HepG2 (cell line): Measurements from ENCODE around the gene SSTR5. TPM values are rescaled to one million over a fixed set of nuclear protein-coding genes. Genes with fewer than 3 reads are reported as not detected.

Source experiments
- ATAC-seq: fragments of 200-7000 bp; cut with Tn5 transposase; 3 replicates; pipeline ENCODE4 v1.9.1; 2020; ENCODE audit warnings: mild to moderate bottlenecking, moderate library complexity
- BruUV-seq: library from RNA; stranded (reverse); fragments of 400-500 nt; replicated peaks from 2 replicates; lab custom pipeline; 2021; lab: Mats Ljungman, UMichigan
- CTCF ChIA-PET: fragments of 300-600 bp; formaldehyde crosslinking; extraction: SDS; loops from one replicate; lab custom pipeline; 2021; ENCODE audit warnings: low total read pairs, inconsistent platforms, low intra/inter-chr PET ratio; lab: Yijun Ruan, JAX
- POLR2A ChIA-PET: fragments of 350-600 bp; sonication (Branson Sonifier 250); formaldehyde crosslinking; loops from one replicate; lab custom pipeline; 2020; ENCODE audit warnings: antibody characterized with exemption, inconsistent platforms; lab: Yijun Ruan, JAX
- DNase-seq: peaks from one replicate; pipeline ENCODE4 v3.0.0-alpha.2; 2015; ENCODE audit warnings: low spot score
- FAIRE-seq: peaks from 3 replicates; lab custom pipeline; 2011; peaks lifted over from hg19 to GRCh38; lab: Jason Lieb, UNC
- H2AFZ ChIP-seq: one replicate; pipeline ENCODE4 v1.6.1; 2011; ENCODE audit warnings: low read length, inconsistent platforms
- H3K27ac ChIP-seq: fragments of 300-600 bp; 3 replicates; pipeline ENCODE4 v1.8.0; 2011; ENCODE audit warnings: mixed run types, mild to moderate bottlenecking, mixed read lengths, low read length, inconsistent platforms; ENCODE audit not compliant: insufficient read depth; ENCODE audit errors: extremely low read length
- H3K27me3 ChIP-seq, 2 experiments: fragments of 200-600 bp in 1 of 2; 2 replicates in 1 of 2; 3 replicates in 1 of 2; pipeline versions ENCODE4 v1.6.0 to v1.8.0; 2011; ENCODE audit warnings: low read length in 2 of 2, mild to moderate bottlenecking in 2 of 2, moderate library complexity in 2 of 2, inconsistent platforms in 1 of 2; ENCODE audit not compliant: insufficient read depth in 2 of 2, control insufficient read depth in 1 of 2
- H3K36me3 ChIP-seq, 2 experiments: fragments of 200-600 bp in 1 of 2; replicated peaks in 1 of 2; 2 replicates in 1 of 2; 3 replicates in 1 of 2; pipeline versions ENCODE4 v1.5.1 to v1.8.0; 2011; ENCODE audit warnings: low read length in 2 of 2, inconsistent platforms in 1 of 2; ENCODE audit not compliant: insufficient read depth in 2 of 2, control insufficient read depth in 1 of 2
- H3K4me1 ChIP-seq: 2 replicates; pipeline ENCODE4 v1.5.1; 2012; ENCODE audit warnings: low read length, inconsistent platforms; ENCODE audit not compliant: insufficient read depth
- H3K4me2 ChIP-seq: 2 replicates; pipeline ENCODE4 v1.6.0; 2011; ENCODE audit warnings: low read depth, low read length, inconsistent platforms
- H3K4me3 ChIP-seq, 3 experiments: fragments of 200-600 bp in 1 of 3; sonication (generic), shearing (Covaris generic) in 1 of 3; replicated peaks in 1 of 3; 2 replicates each; pipeline ENCODE4 v1.5.1; 2011 to 2016; ENCODE audit warnings: low read length in 3 of 3, inconsistent platforms in 2 of 3, low read depth in 2 of 3, mild to moderate bottlenecking in 2 of 3, control low read depth in 1 of 3, mixed read lengths in 1 of 3; ENCODE audit not compliant: insufficient read depth in 1 of 3
- H3K79me2 ChIP-seq: one replicate; pipeline ENCODE4 v1.6.1; 2011; ENCODE audit warnings: low read length, inconsistent platforms; ENCODE audit not compliant: insufficient read depth
- H3K9ac ChIP-seq: 2 replicates; pipeline ENCODE4 v1.6.0; 2011; ENCODE audit warnings: mild to moderate bottlenecking, low read depth, low read length, inconsistent platforms; ENCODE audit not compliant: insufficient read depth
- H3K9me3 ChIP-seq: 2 replicates; pipeline ENCODE4 v1.5.1; 2012; ENCODE audit warnings: mild to moderate bottlenecking, low read length
- H4K20me1 ChIP-seq: 2 replicates; pipeline ENCODE4 v1.6.0; 2011; ENCODE audit warnings: inconsistent platforms, mild to moderate bottlenecking, low read length, moderate library complexity; ENCODE audit not compliant: insufficient read depth
- HIC2 ChIP-seq: sonication (generic); formaldehyde crosslinking; IDR thresholded peaks from 2 replicates; pipeline ENCODE4 v1.9.0; 2022; ENCODE audit warnings: low read depth, missing genetic modification reagents
- POLR2AphosphoS5 ChIP-seq: IDR thresholded peaks from 2 replicates; pipeline ENCODE4 v1.6.1; 2012; ENCODE audit warnings: low read depth, low read length
- ZBTB7A ChIP-seq: sonication (generic); formaldehyde crosslinking; IDR thresholded peaks from 2 replicates; pipeline ENCODE4 v1.8.0; 2022; ENCODE audit warnings: mild to moderate bottlenecking, missing genetic modification reagents
- ZNF121 ChIP-seq: sonication (generic); formaldehyde crosslinking; IDR thresholded peaks from 2 replicates; pipeline ENCODE4 v1.5.0; 2020; ENCODE audit warnings: mild to moderate bottlenecking, missing genetic modification reagents
- ZNF20 ChIP-seq: sonication (generic); formaldehyde crosslinking; IDR thresholded peaks from 2 replicates; pipeline ENCODE4 v1.4.0; 2020; ENCODE audit warnings: mild to moderate bottlenecking, moderate library complexity, missing genetic modification reagents
- WGBS: methylation state at CpG from one replicate; pipeline ENCODE4 v1.1.6; 2017; ENCODE audit warnings: low lambda C conversion rate; 5-methylcytosine and 5-hydroxymethylcytosine counted together
- in situ Hi-C: cut with HindIII; loops from 2 replicates; pipeline ENCODE4 v1.10.0; 2017; ENCODE audit warnings: low pct_unique_long_range_greater_than_20kb; ENCODE audit not compliant: extremely low pct_ligation_motif_present
- intact Hi-C: fragments of 100-400 bp; cut with micrococcal nuclease; formaldehyde crosslinking; loops from one replicate; pipeline ENCODE4 v1.10.0; 2022; ENCODE audit not compliant: unreplicated experiment
- polyA plus RNA-seq, 8 experiments: library from polyadenylated mRNA; depleted of rRNA in 3 of 8; stranded (reverse) in 7 of 8; unstranded in 1 of 8; fragments of >200 nt; fragmentation: Illumina TruSeq in 4 of 8; extraction: Trizol in 4 of 8; gene quantifications; 2 replicates each; pipeline versions ENCODE4 v1.2.1 to v1.2.3, GENCODE V29; 2011 to 2016; ENCODE audit warnings: low read depth in 4 of 8, missing spikeins in 1 of 8, mixed read lengths in 1 of 8; ENCODE audit not compliant: insufficient read depth in 1 of 8
- total RNA-seq, 5 experiments: library from RNA; depleted of rRNA; stranded (reverse); fragments of >200 nt; fragmentation: Illumina TruSeq; extraction: Trizol; gene quantifications; 2 replicates each; pipeline ENCODE4 v1.2.3, GENCODE V29; 2016; ENCODE audit warnings: low read depth in 1 of 5
- TF ChIP-seq, protein P1 (sequence below): sonication (generic); formaldehyde crosslinking; IDR thresholded peaks from 2 replicates; pipeline ENCODE4 v1.4.0; 2020; ENCODE audit warnings: missing genetic modification reagents
- TF ChIP-seq, protein P2 (sequence below): sonication (generic); formaldehyde crosslinking; IDR thresholded peaks from 2 replicates; pipeline ENCODE4 v1.5.0; 2020; ENCODE audit warnings: mild to moderate bottlenecking, missing genetic modification reagents, moderate library complexity

Gene SSTR5
- total and polyA plus RNA-seq, 2 of the 13 experiments (the other 11 are each of a cell fraction or from before 2014, with no cell fraction given): 0.20 to 0.49 TPM

DNA sequence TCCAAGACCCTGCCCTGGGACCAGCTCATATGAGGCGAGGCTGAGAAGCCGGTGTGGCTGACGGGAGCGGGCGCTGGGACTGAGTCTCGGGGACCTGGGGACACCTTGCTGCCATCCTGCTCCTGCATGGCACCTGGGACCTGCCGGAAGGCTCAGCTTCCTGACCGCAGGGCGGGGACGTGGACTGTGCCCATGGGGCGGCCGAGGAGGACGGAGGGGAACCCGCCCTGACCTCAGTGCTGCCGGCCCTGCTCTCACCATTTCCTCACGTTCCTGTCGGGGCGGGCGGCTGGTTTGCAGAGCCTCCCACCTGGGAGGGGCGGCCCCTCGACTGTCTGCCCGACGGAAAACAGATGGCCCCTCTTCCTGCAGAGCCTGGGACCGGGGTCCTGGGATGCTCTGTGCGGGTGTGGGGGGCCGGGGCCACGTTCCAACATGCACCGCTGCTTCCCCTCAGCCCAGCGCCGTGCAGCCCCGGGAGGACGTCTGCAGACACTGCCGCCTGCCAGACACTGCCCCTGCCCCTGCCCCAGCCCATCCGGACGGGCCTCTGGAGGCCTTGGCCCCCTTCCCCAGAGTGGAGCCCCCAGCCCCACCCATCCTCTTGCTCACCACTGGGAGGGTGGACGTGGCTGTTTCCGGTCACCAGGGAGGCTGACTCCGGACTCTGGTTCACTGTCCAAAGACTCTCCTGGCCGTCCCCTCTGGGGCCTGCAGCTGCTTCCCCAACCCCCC is 43.9 kb upstream of the SSTR5 start (continued):
- no peak for TF ChIP-seq ZNF121 (CRISPR knock-in tag)

- no peaks in the 10 kb centered on the region for H3K36me3 ChIP-seq
- H2AFZ ChIP-seq: no peak overlapping the region
- 0 out of 2 replicates have a peak, but pooled peaks have one; percentile 2 for TF ChIP-seq ZBTB7A (CRISPR knock-in tag)
- TF ChIP-seq, protein P1, sequence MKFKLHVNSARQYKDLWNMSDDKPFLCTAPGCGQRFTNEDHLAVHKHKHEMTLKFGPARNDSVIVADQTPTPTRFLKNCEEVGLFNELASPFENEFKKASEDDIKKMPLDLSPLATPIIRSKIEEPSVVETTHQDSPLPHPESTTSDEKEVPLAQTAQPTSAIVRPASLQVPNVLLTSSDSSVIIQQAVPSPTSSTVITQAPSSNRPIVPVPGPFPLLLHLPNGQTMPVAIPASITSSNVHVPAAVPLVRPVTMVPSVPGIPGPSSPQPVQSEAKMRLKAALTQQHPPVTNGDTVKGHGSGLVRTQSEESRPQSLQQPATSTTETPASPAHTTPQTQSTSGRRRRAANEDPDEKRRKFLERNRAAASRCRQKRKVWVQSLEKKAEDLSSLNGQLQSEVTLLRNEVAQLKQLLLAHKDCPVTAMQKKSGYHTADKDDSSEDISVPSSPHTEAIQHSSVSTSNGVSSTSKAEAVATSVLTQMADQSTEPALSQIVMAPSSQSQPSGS (CRISPR knock-in tag): no peak
- H3K27me3 ChIP-seq: peaks cover 17 to 74% of the 10 kb centered on the region in 2 experiments
- in situ Hi-C loops (no loop called here), intact Hi-C loops (no loop called here)
- H4K20me1 ChIP-seq: no peaks in the 10 kb centered on the region
- H3K9ac ChIP-seq: no peak overlapping the region
- H3K79me2 ChIP-seq: no peaks in the 10 kb centered on the region
- CTCF ChIA-PET: no interaction called here
- no CpG with 5 or more reads among the region's 14 CpGs for WGBS
- no peak for DNase-seq
- peaks cover 10% of the 10 kb centered on the region for H3K4me1 ChIP-seq
- ATAC-seq: no peak
- BruUV-seq: no TSS peak
- H3K9me3 ChIP-seq: peaks cover 11% of the 10 kb centered on the region; the same call in 1 of the 2 replicates
- no peak for FAIRE-seq
- H3K4me2 ChIP-seq: peak overlapping the region; percentile 13; the same call in 1 of the 2 replicates
- peak overlapping the region in 1 of 3 experiments; percentile 37; a peak in 1 of 6 replicates for H3K4me3 ChIP-seq
- no peak overlapping the region for H3K27ac ChIP-seq
- POLR2A ChIA-PET: no interaction called here
Measured at GRCh38 chr16:1029259-1029545, 43.3 kb upstream of the SSTR5 start.

GRCh38 chr16:1030473-1030901 is 42.1 kb upstream of the SSTR5 start:
- Histone ChIP-seq H2AFZ (no peak overlapping the region), H4K20me1 (no peaks in the 10 kb centered on the region), H3K79me2 (no peaks in the 10 kb centered on the region), H3K27ac (no peak overlapping the region), H3K4me3 (no peak overlapping the region), H3K4me1 (peaks cover 10% of the 10 kb centered on the region), H3K9me3 (peaks cover 11% of the 10 kb centered on the region; the same call in 1 of the 2 replicates), H3K9ac (no peak overlapping the region), H3K4me2 (no peak overlapping the region), H3K27me3 (peaks cover 13 to 63% of the 10 kb centered on the region in 2 experiments), H3K36me3 (no peaks in the 10 kb centered on the region)
- FAIRE-seq: no peak
- DNase-seq: no peak
- no CpG with 5 or more reads among the region's 26 CpGs for WGBS
- ATAC-seq: peak; percentile 43
- intact Hi-C loops (no loop called here), in situ Hi-C loops (no loop called here)
- ChIA-PET CTCF (no interaction called here), POLR2A (interaction anchor here (1.4 kb wide), 1 partner anchor 18 kb away, joined by 3 read pairs; no protein-coding TSS in a partner anchor)
- BruUV-seq: no TSS peak
- TF ChIP-seq ZNF20 (CRISPR knock-in tag): no peak
- TF ChIP-seq POLR2AphosphoS5: no peak
- TF ChIP-seq HIC2: no peak
- TF ChIP-seq, protein P2, sequence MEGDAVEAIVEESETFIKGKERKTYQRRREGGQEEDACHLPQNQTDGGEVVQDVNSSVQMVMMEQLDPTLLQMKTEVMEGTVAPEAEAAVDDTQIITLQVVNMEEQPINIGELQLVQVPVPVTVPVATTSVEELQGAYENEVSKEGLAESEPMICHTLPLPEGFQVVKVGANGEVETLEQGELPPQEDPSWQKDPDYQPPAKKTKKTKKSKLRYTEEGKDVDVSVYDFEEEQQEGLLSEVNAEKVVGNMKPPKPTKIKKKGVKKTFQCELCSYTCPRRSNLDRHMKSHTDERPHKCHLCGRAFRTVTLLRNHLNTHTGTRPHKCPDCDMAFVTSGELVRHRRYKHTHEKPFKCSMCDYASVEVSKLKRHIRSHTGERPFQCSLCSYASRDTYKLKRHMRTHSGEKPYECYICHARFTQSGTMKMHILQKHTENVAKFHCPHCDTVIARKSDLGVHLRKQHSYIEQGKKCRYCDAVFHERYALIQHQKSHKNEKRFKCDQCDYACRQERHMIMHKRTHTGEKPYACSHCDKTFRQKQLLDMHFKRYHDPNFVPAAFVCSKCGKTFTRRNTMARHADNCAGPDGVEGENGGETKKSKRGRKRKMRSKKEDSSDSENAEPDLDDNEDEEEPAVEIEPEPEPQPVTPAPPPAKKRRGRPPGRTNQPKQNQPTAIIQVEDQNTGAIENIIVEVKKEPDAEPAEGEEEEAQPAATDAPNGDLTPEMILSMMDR: peak; percentile 37; the same call in 1 of the 2 replicates
